CD4-positive, alpha-beta T cell treated with Interleukin-1 beta for 1 hour (primary cell): ENCODE results near the gene PKIB.
"Not testable (repeated sequence)": the region's sequence is repeated elsewhere in the genome, so short reads cannot be mapped to it uniquely, and the experiment has no call there.

Source experiments
- DNase-seq, 2 donors: peaks; one replicate each; pipeline ENCODE4 v3.0.0-alpha.2; 2020 to 2022

The PKIB gene

DNA sequence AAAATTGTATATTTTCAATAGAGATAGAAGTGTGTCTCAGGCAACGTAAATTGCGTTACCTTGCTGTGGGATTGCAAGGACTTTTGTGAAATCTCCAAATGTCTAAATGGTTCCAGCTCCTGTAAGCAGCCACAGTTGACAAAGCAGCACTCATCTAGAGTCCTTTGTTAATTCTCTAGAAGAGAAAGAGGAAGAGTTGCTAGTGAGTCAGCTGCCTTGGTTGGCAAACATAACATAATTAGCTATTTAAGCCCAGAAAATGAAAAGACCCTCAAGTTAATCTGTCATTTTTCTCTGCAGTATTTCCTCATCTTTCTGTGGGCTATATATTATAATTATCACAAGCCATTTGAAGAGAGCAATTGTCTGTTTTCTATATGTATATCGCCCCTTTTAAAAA is 102.9 kb downstream of the PKIB start:
- no peak for DNase-seq

DNA sequence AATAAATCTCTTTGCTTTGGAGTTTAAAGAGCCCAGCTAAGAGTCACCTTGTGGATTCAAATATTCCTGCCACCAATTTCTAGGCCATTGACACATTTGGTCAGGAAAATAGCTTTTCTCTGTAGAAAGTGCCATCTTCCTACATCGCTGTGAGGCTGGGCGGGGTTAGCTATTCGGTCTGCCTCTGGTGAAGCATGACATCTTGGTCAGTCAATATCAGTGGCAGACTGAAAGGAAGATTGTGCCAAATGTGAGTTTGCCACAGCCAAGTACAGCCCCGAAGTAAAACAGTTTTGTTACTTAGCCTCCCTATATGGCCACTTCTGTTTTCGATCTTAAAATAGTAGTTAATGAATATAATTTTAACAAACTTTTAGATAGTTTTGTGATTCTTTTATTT is 103.9 kb downstream of the PKIB start:
- no peak for DNase-seq

DNA sequence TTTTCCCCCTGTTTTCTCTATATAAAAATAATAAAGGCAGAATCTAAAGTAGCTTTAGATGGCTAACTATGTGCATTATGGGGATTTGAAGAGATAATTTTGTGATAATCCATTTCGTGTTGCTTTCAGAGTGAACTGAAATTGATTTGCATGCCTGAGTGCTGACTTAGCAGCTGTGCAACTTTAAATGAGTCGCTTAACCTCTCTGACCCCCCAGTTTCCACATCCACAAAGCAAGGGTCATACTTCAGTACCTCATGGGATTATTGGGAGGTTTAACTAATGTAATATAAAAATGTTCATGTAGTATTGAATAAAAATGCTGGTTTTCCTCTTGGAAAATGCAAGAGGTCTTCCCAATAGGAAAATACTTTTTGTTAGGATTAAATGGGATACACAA is 105.5 kb downstream of the PKIB start:
- no peak for DNase-seq

DNA sequence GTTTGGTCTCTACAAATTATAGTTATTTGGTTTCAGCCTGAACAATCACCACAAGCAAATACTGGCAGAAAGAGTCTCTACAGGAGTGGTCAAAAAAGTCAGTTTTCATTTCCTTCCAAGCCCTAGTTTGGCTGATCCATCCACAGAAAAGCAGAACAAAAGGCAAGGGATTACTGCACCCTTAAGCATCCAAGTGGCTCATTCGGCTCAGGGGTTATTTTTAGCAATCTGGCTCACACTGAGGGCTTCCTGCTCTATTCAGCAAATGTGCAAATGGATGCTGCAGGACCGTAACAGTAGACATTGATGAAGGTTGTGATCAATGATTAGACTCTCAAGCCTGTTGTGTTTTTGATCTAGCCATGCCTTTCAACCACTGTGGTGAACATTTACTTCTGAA is 107.1 kb downstream of the PKIB start:
- peak in 1 of 2 donors; percentile 5 for DNase-seq

DNA sequence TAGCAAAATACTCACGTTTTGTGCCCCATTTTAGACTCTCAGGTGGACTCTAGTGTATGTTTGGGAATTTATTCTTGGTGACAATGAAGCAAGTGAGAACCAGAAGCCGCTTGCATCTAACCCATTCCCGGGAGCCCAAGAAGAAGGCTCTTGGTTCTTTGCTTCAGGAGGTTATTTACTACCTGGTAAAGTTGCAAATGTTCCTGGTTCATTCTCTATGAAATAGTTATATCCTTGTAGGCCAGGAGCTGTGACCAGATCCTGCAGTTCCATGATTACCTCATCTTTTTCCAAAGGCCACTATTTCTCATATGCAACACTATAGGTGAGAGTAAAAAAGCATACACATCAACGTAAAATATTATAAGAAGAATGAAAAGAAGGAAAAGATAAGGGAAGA is 108.4 kb downstream of the PKIB start:
- no peak for DNase-seq

DNA sequence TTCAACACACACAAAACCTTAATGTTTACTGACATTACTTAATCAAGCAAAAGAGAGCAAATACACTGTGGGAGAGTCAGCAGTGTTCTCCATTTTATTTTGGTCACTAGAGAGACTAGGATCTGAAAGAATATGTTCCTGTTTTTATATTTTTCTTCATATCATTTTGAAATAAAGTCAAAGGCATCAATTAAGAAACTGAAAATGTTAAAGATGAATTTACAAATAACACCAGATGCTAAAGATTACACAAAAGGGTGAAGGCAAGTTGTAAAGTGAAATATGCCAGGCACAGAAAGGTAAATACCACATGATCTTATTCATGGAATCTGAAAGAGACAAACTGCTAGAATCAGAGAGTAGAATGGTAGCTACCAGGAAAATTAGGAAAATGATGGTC is 109.0 kb downstream of the PKIB start:
- no peak for DNase-seq

DNA sequence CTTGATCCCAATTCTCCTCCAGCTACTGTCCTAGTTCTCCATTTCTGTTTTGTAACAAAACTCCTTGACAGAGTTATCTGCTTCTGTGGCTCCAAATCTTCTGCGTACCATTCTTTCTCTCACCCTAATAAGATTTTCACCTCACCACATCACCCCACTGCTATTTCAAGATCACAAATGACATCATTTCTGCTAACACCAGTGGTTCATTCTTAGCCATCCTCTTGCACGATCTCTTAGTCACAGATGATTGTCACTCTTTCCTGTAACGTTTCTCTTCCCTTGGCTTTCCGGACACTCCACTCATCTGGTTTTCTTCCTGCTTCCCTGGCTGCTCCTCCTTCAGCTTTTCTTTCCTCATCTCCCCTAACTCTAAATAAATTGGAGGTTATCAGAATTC is 112.5 kb downstream of the PKIB start:
- DNase-seq: no peak

DNA sequence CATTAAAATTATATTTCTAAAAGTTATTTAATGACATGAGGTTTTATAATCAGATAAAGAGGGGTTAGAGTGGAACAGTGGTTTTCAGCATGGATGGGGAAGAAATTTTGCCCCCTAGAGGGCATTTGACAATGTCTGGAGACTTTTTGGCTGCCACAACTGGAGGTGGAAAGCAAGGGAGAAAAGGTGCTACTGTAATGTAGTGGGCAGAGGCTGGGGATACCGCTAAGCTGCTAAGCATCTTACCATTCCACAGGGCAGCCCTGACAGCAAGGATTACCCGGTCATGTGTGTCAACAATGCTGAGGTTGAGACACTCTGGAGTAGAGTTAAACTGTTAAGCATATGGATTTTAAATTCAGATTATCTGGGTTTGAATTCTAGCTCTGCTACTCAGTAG is 116.4 kb downstream of the PKIB start:
- DNase-seq: no peak

DNA sequence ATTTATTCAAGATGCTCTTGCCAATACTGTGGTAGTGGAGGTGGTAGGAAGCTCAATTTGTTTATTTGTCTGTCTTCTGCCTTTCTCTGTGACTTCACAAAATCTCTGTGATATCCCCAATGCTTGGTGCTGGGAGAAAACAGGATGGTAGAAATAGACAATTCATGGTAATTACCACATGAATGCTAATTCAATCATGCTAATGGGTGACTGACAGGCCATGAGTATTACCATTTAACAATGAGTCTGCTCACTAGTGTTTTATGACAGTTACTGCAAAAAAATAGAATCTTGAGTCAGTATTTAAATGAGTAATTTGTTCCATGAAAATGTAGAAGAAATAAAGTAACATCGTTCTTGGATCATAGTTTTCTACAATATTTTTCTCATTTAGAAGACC is 117.0 kb downstream of the PKIB start:
- no peak for DNase-seq

DNA sequence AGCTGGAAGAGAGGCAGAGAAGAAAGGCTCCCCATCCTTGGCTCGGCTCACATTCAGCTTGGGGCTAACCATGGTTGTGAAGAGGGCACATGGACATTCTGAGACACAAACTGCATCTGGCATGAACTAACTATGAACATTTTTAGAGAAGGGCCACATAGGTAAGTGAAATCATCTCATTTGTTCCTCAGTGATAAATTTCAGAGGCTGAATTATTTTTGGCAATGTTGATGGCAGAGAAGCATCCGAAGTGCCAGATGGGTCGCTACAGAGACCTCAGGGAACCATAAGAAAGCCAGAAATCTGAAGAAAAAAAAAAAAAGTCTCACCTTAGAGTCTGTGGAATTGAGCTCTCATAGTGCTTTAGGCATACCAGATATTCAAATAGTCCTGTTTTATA is 120.1 kb downstream of the PKIB start:
- DNase-seq: no peak

DNA sequence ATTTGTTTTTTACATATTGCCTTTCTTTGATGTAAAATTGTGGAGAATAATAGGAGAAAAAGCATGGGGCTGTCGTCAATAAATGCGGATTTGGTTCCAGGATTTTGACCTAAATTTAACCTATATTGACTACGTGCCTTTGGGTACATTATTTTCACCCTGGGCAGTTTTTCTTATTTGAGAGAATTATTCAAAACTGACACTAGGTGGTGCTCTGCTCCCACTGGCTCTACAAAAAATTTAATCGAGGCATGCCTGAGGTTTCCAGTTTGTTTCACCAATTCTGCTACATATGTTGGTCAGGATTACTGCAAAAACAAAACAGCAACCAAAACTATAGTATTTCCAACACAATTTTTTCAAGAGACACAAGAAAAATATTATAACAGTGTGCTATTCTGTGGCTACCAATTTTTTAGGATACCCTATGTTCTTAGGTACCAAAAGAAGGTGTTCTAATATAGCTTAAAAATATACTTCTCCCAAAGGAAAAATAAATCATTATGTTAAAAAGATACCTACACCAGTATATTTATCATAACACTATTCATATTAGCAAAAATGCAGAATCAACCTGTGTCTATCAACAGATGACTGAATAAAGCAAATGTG is 120.7 kb downstream of the PKIB start:
- DNase-seq: no peak

DNA sequence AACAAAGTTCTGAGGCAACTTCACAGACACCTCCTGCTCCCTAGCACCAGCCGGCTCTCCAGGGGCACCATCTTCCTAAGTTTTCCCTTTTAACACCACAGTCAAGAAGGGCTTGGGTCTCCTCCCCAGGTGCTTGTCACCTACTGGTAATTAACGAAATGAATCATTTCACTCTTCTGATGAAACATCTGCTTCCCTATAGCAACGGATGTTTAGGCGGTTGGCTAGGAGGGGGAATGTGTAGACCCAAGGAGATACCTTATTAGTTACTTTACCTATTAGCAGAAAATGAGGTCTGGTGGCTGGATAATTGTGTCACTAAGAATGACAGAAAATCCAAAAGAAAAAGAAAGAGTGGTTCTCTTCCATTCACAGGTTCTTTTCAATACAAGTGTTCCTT is 123.1 kb downstream of the PKIB start:
- DNase-seq: no peak

DNA sequence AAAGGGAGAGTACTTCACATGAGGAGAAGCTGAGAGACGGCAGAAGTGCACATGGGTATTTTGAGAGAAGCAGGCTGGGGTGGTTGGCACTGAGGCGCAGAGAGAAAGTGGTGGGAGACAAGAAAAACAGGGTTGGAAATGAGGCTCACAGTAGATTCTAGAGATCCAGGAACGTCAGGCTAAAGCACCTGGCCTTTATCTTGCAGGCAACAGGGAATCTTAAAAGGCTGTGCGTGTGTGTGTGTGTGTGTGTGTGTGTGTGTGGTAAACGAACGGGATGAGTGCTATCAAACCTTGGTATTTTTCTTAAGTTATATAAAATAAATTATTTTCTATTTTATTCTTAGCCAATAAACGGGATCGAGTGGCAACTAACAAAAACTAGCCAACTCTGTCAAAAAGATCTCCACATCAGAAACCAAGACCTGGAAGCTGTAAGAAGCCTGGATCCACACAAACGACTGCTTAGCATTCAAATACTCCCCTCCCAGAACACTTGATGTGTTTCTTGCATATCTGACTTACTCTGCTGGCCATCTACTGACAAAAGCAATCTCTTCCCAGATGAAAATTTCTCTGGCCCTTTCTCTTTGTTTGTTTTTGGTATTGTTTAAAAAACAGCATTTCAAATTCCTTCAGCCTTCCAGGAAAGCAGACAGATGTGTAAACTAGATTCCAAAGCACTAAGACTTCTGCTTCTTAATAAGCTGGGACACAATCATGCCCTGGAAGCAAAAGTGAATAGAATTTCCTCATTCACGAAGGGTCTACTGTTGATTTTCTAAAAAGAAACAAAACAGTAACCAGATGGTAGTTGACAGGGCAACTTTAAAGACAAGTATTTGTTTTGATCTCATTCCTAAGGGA is 124.6 kb downstream of the PKIB start:
- no peak for DNase-seq

DNA sequence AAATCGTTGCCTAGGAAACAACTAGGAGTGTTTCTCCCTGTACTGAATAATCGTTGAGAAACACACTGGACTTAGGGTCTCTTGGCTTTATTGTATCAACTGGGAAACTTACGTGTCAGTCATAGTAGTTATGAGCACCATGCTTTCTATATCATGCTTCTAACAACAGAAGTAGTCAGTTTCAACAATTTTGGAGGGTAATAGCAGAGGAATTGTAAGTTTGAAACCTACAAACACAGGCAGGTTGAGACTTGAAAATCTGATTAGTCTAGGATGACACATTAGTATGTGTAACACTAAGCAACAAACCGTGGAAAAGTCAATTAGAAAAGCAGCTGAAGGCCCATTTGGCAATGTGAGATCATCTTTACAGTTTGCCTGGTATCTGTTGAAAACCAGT is 125.4 kb downstream of the PKIB start:
- DNase-seq: no peak

DNA sequence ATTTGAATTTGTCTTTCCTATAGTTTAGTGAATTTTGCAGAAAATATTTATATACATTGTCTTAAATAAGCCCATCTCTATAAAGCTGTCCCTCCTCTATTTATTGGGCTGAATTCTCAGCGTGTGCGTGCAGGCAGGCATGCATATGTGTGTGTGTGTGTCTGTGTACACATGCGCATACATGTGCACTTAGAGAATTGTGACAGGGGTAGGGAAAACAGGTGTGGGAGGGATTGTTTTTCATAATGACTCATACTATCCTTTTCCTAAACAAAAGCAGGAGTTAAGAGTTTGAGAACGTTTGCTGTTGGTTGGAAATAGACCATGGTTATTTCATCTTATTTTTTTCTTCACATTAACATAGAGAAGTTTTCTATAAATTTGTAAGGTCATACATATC is 126.0 kb downstream of the PKIB start:
- no peak for DNase-seq

DNA sequence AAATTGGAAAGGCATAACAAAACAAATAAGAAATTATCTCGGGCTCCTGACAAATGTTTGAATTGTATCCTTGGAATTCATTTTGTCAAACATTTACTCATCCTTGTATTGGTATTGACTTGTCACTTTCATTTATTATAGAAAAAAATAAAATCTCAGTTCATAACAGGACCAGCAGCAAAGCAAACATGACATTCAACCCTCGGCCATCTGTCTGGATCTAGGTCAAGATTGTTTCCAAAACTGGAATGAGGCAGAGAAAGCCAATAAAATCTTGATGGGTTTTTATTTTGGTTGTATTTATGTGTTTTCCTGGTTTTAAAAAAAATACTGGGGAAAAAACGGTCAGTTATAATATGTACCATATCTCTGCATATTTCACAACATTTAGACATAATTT is 126.4 kb downstream of the PKIB start:
- no peak for DNase-seq

DNA sequence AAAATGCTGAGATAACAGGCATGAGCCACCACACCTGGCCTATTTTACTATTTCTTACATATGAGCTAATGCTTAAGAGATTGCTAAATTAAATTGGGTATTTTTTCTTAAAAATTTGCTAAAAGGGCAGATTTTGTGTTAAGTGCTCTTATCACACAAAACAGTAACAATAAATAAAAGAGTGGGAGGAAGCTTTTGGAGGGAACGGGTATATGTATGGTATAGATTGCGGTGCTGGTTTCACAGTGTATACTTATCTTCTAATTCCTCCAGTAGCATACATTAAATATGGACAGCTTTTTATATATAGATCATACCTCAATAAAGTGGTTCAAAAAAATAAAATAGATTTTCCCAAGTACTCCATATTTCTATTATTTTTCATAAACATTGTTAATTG is 129.9 kb downstream of the PKIB start:
- DNase-seq: no peak

DNA sequence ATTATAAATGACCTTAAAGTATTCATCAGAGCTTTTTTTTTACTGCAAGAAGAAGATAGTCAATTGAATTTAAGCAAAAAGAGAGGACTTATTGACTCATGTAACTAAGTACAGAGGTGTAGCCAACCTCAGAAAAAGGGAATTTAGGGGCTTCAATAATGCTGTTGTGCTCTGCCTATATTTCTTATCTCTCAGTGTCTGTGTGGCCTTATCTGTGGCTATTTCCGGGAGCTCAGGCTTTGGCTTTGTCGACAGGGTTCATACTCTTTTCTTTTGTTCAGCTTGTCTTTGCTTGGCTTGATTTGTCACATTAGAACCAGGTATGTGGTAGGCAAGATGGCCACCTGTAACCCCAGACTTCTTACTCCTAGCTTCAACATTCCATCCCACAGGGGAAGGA is 130.7 kb downstream of the PKIB start:
- DNase-seq: no peak

DNA sequence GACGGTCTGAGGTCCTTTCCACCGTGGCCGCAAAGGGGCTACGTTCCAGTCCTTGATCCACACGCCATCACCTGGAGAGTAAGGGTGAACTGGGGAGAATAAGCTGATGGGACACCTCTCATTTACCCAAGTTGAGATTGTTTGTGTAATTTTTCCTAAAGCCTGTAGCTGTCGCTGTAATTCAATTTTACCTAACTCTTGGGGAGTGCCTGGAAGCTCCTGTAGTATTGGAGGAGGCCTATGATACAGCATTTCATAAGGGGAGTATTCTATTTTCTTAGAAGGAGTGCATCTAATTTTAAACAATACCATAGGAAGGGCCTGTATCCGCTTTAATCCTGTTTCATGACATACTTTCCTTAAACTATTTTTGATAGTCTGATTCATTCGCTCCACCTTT is 134.0 kb downstream of the PKIB start:
- DNase-seq: not testable (repeated sequence)

DNA sequence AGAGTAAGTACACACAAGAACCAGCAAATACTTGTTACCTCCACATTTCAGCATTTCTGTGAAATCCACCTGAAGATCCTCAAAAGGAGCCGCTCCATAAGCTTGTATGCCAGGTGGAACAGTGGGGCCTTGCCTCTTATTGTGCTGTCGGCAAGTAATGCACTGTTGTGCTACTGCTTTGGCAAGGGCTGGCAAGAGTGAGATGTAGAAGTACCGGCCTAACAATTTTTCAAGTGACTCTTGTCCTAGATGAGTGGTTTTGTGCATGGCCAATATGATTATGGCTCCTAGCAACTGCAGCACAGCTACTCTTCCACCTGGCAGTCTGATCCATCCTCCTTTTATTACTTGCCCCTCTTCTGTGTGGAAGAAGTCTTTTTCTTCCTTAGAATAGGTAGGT is 134.7 kb downstream of the PKIB start:
- not testable (repeated sequence) for DNase-seq

DNA sequence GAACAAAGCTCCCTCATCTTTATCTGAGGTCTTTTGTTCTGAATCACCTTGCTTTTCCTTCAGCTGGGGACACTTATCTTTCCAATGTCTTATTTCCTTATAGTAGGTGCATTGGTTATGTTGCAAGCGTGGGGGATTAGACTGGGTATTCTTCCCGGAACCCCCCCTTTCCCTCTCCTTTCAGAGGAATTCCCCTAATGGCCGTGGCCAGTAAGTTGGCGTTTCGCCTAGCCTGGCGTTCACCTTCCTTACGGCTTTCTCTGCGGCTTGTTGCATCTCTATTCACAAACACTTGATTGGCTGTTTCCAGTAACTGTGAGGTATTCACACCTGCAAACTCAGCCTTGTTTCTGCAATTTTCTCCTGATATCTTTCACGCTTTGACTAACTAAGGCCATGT is 136.5 kb downstream of the PKIB start:
- DNase-seq: no peak

DNA sequence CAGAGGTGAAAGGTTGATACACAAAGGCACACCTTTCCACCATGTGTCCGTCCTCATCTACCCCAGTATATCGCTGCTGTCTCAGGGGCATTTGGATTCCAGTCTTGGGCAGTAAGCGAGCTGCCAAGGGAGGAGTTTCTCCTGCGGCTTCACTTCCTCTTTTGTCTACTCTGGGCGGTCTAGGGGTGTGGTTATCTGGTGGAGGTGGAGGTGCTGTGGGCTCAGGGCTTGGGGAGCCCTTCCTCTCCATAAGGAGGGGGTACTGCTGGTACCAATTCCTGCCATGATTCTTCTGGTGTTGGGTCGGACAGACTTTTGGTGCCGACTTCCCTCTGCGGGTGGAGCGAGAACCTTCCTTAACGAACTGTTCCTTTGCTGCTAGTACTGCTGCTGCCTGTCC is 137.4 kb downstream of the PKIB start:
- peak in 1 of 2 donors; percentile 61 for DNase-seq

DNA sequence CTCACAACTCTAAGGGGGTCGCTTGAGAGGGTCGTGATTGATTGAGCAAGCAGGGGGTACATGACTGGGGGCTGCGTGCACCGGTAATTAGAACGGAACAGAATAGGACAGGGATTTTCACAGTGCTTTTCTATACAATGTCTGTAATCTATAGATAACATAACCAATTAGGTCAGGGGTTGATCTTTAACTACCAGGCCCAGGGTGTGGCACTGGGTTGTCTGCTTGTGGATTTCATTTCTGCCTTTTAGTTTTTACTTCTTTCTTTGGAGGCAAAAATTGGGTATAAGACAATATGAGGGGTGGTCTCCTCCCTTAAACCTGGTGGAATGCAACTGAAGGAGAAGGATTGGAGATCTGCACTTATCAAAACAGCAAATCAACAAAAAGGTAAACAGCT is 138.7 kb downstream of the PKIB start:
- not testable (repeated sequence) for DNase-seq

DNA sequence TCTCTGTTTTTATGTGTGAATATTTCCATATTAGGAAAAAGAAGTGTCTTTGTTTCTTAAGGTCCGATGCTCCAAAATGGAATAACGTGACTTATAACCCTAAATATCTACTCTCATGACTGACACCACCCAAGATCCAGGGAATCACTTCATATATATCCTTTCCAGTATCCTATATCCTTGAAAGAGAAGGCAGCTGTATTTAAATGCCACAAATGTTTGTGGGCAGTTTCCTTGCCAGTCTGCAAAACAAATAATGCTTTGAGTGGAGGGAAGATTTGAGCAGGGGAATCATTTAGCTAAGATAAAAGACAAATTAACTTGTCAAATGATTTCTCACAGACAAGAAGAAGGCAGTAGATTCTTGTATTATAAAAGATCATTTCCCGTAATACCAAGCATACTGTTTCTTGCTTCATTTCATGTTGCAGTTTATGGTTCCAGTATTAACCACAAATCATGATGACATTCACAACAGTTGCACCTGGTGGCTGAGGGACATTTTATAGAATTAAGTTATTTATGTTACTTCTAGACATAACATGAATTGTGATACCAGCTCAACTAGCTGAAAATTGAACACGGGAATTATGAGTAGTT is 139.3 kb downstream of the PKIB start:
- no peak for DNase-seq
